ENCODE measurements around the gene REM1.

DNA sequence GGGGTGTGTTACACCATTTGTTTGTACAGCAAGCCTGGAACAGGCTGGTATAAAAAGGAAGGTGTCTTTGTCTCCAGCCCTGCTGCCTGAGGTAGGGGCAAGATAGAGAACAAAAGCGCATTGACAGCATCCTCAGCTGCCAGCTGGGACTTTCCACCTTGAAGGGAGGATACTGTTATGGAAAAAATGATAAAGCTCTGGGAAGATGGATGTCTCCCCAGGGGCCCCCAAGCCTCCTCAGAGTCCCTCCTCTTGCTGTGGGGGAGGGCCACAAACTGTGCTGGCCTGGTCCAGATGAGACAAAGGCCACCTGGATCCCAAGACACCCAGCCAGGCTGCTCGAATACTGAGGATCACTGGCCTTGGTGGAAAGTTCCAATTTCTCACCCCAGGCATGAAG, 13.0 kb downstream of the REM1 start:
- no peak for TF ChIP-seq POLR2A (IDR thresholded peaks at IDR 0.05)
- TF ChIP-seq, protein P1, sequence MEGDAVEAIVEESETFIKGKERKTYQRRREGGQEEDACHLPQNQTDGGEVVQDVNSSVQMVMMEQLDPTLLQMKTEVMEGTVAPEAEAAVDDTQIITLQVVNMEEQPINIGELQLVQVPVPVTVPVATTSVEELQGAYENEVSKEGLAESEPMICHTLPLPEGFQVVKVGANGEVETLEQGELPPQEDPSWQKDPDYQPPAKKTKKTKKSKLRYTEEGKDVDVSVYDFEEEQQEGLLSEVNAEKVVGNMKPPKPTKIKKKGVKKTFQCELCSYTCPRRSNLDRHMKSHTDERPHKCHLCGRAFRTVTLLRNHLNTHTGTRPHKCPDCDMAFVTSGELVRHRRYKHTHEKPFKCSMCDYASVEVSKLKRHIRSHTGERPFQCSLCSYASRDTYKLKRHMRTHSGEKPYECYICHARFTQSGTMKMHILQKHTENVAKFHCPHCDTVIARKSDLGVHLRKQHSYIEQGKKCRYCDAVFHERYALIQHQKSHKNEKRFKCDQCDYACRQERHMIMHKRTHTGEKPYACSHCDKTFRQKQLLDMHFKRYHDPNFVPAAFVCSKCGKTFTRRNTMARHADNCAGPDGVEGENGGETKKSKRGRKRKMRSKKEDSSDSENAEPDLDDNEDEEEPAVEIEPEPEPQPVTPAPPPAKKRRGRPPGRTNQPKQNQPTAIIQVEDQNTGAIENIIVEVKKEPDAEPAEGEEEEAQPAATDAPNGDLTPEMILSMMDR (IDR thresholded peaks at IDR 0.05), result no peak

Measured in Peyer's patch (tissue), 4 donors.